ENCODE data around the gene MAPKBP1.

GRCh38 chr15:41865490-41866055 lies 91.3 kb downstream of the MAPKBP1 start:
- TF ChIP-seq POLR2A (IDR thresholded peaks at IDR 0.05), result no peak
- TF ChIP-seq, protein P1, sequence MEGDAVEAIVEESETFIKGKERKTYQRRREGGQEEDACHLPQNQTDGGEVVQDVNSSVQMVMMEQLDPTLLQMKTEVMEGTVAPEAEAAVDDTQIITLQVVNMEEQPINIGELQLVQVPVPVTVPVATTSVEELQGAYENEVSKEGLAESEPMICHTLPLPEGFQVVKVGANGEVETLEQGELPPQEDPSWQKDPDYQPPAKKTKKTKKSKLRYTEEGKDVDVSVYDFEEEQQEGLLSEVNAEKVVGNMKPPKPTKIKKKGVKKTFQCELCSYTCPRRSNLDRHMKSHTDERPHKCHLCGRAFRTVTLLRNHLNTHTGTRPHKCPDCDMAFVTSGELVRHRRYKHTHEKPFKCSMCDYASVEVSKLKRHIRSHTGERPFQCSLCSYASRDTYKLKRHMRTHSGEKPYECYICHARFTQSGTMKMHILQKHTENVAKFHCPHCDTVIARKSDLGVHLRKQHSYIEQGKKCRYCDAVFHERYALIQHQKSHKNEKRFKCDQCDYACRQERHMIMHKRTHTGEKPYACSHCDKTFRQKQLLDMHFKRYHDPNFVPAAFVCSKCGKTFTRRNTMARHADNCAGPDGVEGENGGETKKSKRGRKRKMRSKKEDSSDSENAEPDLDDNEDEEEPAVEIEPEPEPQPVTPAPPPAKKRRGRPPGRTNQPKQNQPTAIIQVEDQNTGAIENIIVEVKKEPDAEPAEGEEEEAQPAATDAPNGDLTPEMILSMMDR (IDR thresholded peaks at IDR 0.05), result no peak
- no peak for TF ChIP-seq POLR2AphosphoS5 (IDR thresholded peaks at IDR 0.05)
